Measurements from ENCODE around the gene LARP4.
A peak's percentile ranks its signal among the peaks of the same experiment; 100 is the strongest.

LARP4 gene

GRCh38 chr12:50394469-50395029 lies 6.1 kb upstream of the LARP4 start:
- no peak overlapping the region for H2AK5ac ChIP-seq (ENCODE audit: low read length)

GRCh38 chr12:50397117-50397650 lies 3.5 kb upstream of the LARP4 start:
- Histone ChIP-seq H3K79me2 (ENCODE audit: control insufficient read depth, insufficient read depth, low read length, poor library complexity) (peaks cover 5% of the 10 kb centered on the region), H3K18ac (ENCODE audit: low read length) (no peak overlapping the region), H2BK120ac (ENCODE audit: insufficient read depth, low read length, poor library complexity) (no peak overlapping the region), H3K9ac (ENCODE audit: low read length) (no peak overlapping the region), H3K9me3 (ENCODE audit: insufficient read depth, low read depth, low read length) (peaks cover 4% of the 10 kb centered on the region), H3K36me3 (ENCODE audit: control insufficient read depth in 1 of 2, insufficient read depth in 2 of 2, low read length in 2 of 2) (no peaks in the 10 kb centered on the region), H3K4ac (ENCODE audit: low read depth, low read length) (no peak overlapping the region), H2AFZ (ENCODE audit: insufficient read depth, low read length, poor library complexity) (no peak overlapping the region), H3K4me3 (ENCODE audit: low read depth, low read length) (no peak overlapping the region), H3K23ac (ENCODE audit: low read length) (no peak overlapping the region), H3K27me3 (ENCODE audit: insufficient read depth, low read length) (no peaks in the 10 kb centered on the region), H3K14ac (ENCODE audit: low read length) (no peak overlapping the region), H3K4me1 (ENCODE audit: control insufficient read depth in 1 of 2, insufficient read depth in 2 of 2, low read length in 2 of 2) (no peaks in the 10 kb centered on the region), H3K27ac (ENCODE audit: low read depth, low read length) (no peak overlapping the region), H4K8ac (ENCODE audit: low read depth, low read length) (no peak overlapping the region), H2BK12ac (ENCODE audit: low read length) (no peak overlapping the region), H2AK5ac (ENCODE audit: low read length) (no peak overlapping the region), H4K91ac (ENCODE audit: low read depth, low read length) (no peak overlapping the region), H3K4me2 (ENCODE audit: low read length) (no peak overlapping the region), H3K79me1 (ENCODE audit: low read length) (peaks cover 7% of the 10 kb centered on the region), H4K12ac (ENCODE audit: low read depth, low read length) (no peak overlapping the region), H2BK5ac (ENCODE audit: low read depth, low read length, poor library complexity) (no peak overlapping the region)
- no CpG with 5 or more reads among the region's 3 CpGs for WGBS (ENCODE audit: extremely low coverage, insufficient coverage, insufficient read length)
- peak in 1 of 2 donors; percentile 33 for DNase-seq

More at GRCh38 chr12:50394469-50395029, 6.1 kb upstream of the LARP4 start:
- peak; percentile 36 to 75 for DNase-seq
- H3K36me3 ChIP-seq (ENCODE audit: control insufficient read depth in 1 of 2, insufficient read depth in 2 of 2, low read length in 2 of 2), result no peaks in the 10 kb centered on the region
- no peak overlapping the region for H3K4ac ChIP-seq (ENCODE audit: low read depth, low read length)
- no peaks in the 10 kb centered on the region for H3K27me3 ChIP-seq (ENCODE audit: insufficient read depth, low read length)
- no peak overlapping the region for H2BK120ac ChIP-seq (ENCODE audit: insufficient read depth, low read length, poor library complexity)
- no peaks in the 10 kb centered on the region for H3K9me3 ChIP-seq (ENCODE audit: insufficient read depth, low read depth, low read length)
- no peak overlapping the region for H3K9ac ChIP-seq (ENCODE audit: low read length)
- no peak overlapping the region for H3K27ac ChIP-seq (ENCODE audit: low read depth, low read length)
- H2AFZ ChIP-seq (ENCODE audit: insufficient read depth, low read length, poor library complexity), result no peak overlapping the region
- no peak overlapping the region for H3K23ac ChIP-seq (ENCODE audit: low read length)
- H3K14ac ChIP-seq (ENCODE audit: low read length), result no peak overlapping the region
- H4K12ac ChIP-seq (ENCODE audit: low read depth, low read length), result no peak overlapping the region
- H3K79me2 ChIP-seq (ENCODE audit: control insufficient read depth, insufficient read depth, low read length, poor library complexity), result no peaks in the 10 kb centered on the region
- H3K18ac ChIP-seq (ENCODE audit: low read length), result no peak overlapping the region
- no peak overlapping the region for H3K4me2 ChIP-seq (ENCODE audit: low read length)
- H4K8ac ChIP-seq (ENCODE audit: low read depth, low read length), result no peak overlapping the region
- H3K4me3 ChIP-seq (ENCODE audit: low read depth, low read length), result no peak overlapping the region
- no peaks in the 10 kb centered on the region for H3K4me1 ChIP-seq (ENCODE audit: control insufficient read depth in 1 of 2, insufficient read depth in 2 of 2, low read length in 2 of 2)
- no CpG with 5 or more reads among the region's 4 CpGs for WGBS (ENCODE audit: extremely low coverage, insufficient coverage, insufficient read length)
- no peak overlapping the region for H2BK12ac ChIP-seq (ENCODE audit: low read length)
- H4K91ac ChIP-seq (ENCODE audit: low read depth, low read length), result no peak overlapping the region
- no peaks in the 10 kb centered on the region for H3K79me1 ChIP-seq (ENCODE audit: low read length)
- no peak overlapping the region for H2BK5ac ChIP-seq (ENCODE audit: low read depth, low read length, poor library complexity)

DNA sequence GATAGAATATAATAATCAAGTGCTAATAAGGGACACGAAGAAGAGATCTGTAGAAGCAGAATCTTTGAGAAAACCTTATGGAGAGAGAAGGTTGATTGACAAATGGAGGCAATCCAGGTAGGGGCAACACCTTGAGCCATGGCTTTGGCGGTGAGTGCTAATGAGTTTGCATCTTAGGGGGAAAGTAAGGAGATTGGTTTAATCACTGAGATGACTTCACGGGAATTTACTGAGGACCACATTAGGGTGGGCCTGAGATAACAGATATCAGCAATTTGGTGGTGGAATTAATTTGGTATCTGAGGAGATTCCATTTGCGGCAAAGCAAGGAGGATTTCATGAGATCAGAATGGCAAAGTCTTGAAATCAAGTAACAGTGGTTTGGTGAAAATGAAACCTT lies 1.8 kb upstream of the LARP4 start:
- no peak overlapping the region for H2BK5ac ChIP-seq (ENCODE audit: low read depth, low read length, poor library complexity)
- H3K9ac ChIP-seq (ENCODE audit: low read length), result no peak overlapping the region
- H3K79me1 ChIP-seq (ENCODE audit: low read length), result peaks cover 7% of the 10 kb centered on the region
- no peak overlapping the region for H4K8ac ChIP-seq (ENCODE audit: low read depth, low read length)
- no peak for DNase-seq
- no peak overlapping the region for H3K18ac ChIP-seq (ENCODE audit: low read length)
- H2AK5ac ChIP-seq (ENCODE audit: low read length), result no peak overlapping the region
- no peak overlapping the region for H3K23ac ChIP-seq (ENCODE audit: low read length)
- no peaks in the 10 kb centered on the region for H3K4me1 ChIP-seq (ENCODE audit: control insufficient read depth in 1 of 2, insufficient read depth in 2 of 2, low read length in 2 of 2)
- H2AFZ ChIP-seq (ENCODE audit: insufficient read depth, low read length, poor library complexity), result no peak overlapping the region
- no peak overlapping the region for H3K4me2 ChIP-seq (ENCODE audit: low read length)
- H3K79me2 ChIP-seq (ENCODE audit: control insufficient read depth, insufficient read depth, low read length, poor library complexity), result peaks cover 5% of the 10 kb centered on the region
- no CpG with 5 or more reads among the region's 4 CpGs for WGBS (ENCODE audit: extremely low coverage, insufficient coverage, insufficient read length)
- H3K27me3 ChIP-seq (ENCODE audit: insufficient read depth, low read length), result no peaks in the 10 kb centered on the region
- no peaks in the 10 kb centered on the region for H3K36me3 ChIP-seq (ENCODE audit: control insufficient read depth in 1 of 2, insufficient read depth in 2 of 2, low read length in 2 of 2)
- H3K4ac ChIP-seq (ENCODE audit: low read depth, low read length), result no peak overlapping the region
- peaks cover 4% of the 10 kb centered on the region for H3K9me3 ChIP-seq (ENCODE audit: insufficient read depth, low read depth, low read length)
- H3K27ac ChIP-seq (ENCODE audit: low read depth, low read length), result no peak overlapping the region
- H2BK12ac ChIP-seq (ENCODE audit: low read length), result peak overlapping the region; percentile 64
- H3K14ac ChIP-seq (ENCODE audit: low read length), result no peak overlapping the region
- no peak overlapping the region for H3K4me3 ChIP-seq (ENCODE audit: low read depth, low read length)
- no peak overlapping the region for H2BK120ac ChIP-seq (ENCODE audit: insufficient read depth, low read length, poor library complexity)
- no peak overlapping the region for H4K12ac ChIP-seq (ENCODE audit: low read depth, low read length)
- no peak overlapping the region for H4K91ac ChIP-seq (ENCODE audit: low read depth, low read length)

DNA sequence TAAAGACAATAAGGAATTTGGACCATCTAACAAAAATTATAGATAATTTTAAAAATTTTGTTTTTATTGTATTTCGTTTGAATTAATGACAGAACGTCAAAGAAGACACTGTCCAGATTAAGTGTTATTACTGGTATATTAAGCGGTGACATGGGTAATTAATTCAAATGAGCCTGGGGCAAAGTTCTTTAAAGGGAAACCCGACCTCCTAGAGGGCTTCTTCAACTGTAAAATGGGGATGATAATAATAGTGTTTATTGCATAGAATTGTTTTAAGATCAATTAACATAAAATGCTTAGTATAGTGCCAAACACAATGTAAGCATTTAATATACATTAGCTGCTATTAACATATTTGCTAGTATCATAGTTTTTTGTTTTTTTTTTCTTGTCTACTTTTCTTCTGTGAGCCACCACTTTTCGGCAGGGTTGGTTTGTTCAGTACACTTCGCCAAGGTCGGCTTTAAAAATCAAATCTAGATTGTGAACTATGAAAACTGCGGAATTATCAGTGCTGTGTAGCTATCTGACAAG lies 514 bp upstream of the LARP4 start:
- H3K27me3 ChIP-seq (ENCODE audit: insufficient read depth, low read length), result no peaks in the 10 kb centered on the region
- no peak overlapping the region for H3K4ac ChIP-seq (ENCODE audit: low read depth, low read length)
- H2BK5ac ChIP-seq (ENCODE audit: low read depth, low read length, poor library complexity), result no peak overlapping the region
- no peak overlapping the region for H4K91ac ChIP-seq (ENCODE audit: low read depth, low read length)
- no peak overlapping the region for H4K12ac ChIP-seq (ENCODE audit: low read depth, low read length)
- H3K23ac ChIP-seq (ENCODE audit: low read length), result no peak overlapping the region
- H3K4me3 ChIP-seq (ENCODE audit: low read depth, low read length), result peak overlapping the region; percentile 97
- no peak overlapping the region for H3K14ac ChIP-seq (ENCODE audit: low read length)
- H3K4me1 ChIP-seq (ENCODE audit: control insufficient read depth in 1 of 2, insufficient read depth in 2 of 2, low read length in 2 of 2), result no peaks in the 10 kb centered on the region
- peak overlapping the region; percentile 32 for H2AFZ ChIP-seq (ENCODE audit: insufficient read depth, low read length, poor library complexity)
- H3K27ac ChIP-seq (ENCODE audit: low read depth, low read length), result peak overlapping the region; percentile 91
- H2AK5ac ChIP-seq (ENCODE audit: low read length), result no peak overlapping the region
- H3K36me3 ChIP-seq (ENCODE audit: control insufficient read depth in 1 of 2, insufficient read depth in 2 of 2, low read length in 2 of 2), result no peaks in the 10 kb centered on the region
- peaks cover 7% of the 10 kb centered on the region for H3K79me1 ChIP-seq (ENCODE audit: low read length)
- no peak for DNase-seq
- peaks cover 4% of the 10 kb centered on the region for H3K9me3 ChIP-seq (ENCODE audit: insufficient read depth, low read depth, low read length)
- peaks cover 12% of the 10 kb centered on the region for H3K79me2 ChIP-seq (ENCODE audit: control insufficient read depth, insufficient read depth, low read length, poor library complexity)
- H2BK120ac ChIP-seq (ENCODE audit: insufficient read depth, low read length, poor library complexity), result no peak overlapping the region
- no peak overlapping the region for H3K9ac ChIP-seq (ENCODE audit: low read length)
- no peak overlapping the region for H3K18ac ChIP-seq (ENCODE audit: low read length)
- peak overlapping the region; percentile 70 for H3K4me2 ChIP-seq (ENCODE audit: low read length)
- no CpG with 5 or more reads among the region's 8 CpGs for WGBS (ENCODE audit: extremely low coverage, insufficient coverage, insufficient read length)
- no peak overlapping the region for H2BK12ac ChIP-seq (ENCODE audit: low read length)
- peak overlapping the region; percentile 62 for H4K8ac ChIP-seq (ENCODE audit: low read depth, low read length)

Measured in trophoblast cell (in vitro differentiated cells and primary cell).